ENCODE data around the gene WNT16. TPM values are rescaled to one million over a fixed set of nuclear protein-coding genes. Genes with fewer than 3 reads are reported as not detected.

The WNT16 gene
- total RNA-seq, 1 donor from 2014 or later: not detected

DNA sequence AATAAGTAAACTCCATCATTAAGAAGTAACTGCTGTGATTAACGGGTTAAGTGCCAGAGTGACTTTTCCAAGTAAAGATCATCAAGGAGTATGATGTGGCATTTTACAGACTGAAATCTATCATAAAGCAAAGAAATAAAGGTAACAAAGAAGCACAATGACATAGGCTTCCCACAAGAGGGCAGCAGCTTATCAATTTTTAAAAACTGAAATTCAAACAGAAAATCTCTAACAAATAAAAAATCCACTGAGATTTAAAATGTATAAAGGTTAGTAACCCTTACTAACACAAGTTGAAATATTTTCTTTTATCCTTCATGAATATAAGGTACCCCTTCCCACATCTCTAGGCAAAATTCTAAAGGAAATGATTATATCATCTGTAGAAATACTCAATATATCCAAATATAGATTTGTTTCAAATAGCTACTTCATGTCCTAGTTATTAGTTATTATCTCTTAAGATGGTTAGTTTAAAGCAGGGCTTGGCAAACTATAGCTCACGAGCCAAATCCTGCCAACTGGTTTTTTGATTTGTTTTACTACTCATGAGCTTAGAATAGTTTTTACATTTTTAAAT is 38.1 kb downstream of the WNT16 start:
- peaks cover 8% of the 10 kb centered on the region for H3K36me3 Mint-ChIP-seq (ENCODE audit: low read depth, unreplicated experiment)
- H3K9me3 Mint-ChIP-seq (ENCODE audit: unreplicated experiment): no peaks in the 10 kb centered on the region
- no peaks in the 10 kb centered on the region for H3K4me1 Mint-ChIP-seq (ENCODE audit: unreplicated experiment)
- H3K27ac Mint-ChIP-seq (ENCODE audit: unreplicated experiment): no peak overlapping the region
- TF ChIP-seq, protein P1, sequence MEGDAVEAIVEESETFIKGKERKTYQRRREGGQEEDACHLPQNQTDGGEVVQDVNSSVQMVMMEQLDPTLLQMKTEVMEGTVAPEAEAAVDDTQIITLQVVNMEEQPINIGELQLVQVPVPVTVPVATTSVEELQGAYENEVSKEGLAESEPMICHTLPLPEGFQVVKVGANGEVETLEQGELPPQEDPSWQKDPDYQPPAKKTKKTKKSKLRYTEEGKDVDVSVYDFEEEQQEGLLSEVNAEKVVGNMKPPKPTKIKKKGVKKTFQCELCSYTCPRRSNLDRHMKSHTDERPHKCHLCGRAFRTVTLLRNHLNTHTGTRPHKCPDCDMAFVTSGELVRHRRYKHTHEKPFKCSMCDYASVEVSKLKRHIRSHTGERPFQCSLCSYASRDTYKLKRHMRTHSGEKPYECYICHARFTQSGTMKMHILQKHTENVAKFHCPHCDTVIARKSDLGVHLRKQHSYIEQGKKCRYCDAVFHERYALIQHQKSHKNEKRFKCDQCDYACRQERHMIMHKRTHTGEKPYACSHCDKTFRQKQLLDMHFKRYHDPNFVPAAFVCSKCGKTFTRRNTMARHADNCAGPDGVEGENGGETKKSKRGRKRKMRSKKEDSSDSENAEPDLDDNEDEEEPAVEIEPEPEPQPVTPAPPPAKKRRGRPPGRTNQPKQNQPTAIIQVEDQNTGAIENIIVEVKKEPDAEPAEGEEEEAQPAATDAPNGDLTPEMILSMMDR (IDR thresholded peaks at IDR 0.05; ENCODE audit: unreplicated experiment): peak; percentile 83
- DNase-seq (ENCODE audit: low spot score): peak; percentile 11
- H3K4me3 Mint-ChIP-seq (ENCODE audit: unreplicated experiment): no peak overlapping the region
- H3K27me3 Mint-ChIP-seq (ENCODE audit: unreplicated experiment): no peaks in the 10 kb centered on the region

DNA sequence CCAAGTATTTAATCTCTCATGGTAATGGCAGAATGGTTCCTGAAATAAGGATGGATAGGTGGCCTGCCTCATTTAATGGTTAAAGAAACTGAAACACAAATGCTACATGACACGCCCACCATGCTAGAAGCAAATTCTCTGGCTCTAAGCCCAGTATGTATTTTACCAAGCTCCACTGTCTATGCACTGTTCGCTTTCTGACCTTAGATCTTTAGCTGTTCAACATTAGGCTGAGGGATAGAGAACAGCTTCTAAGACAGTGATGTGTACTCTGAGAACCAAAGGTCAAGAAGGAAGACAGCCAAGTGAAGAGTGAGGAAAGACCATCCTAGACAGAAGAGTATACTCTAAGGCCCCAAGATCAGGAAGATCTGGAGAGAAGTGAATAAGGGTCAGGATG is 40.7 kb downstream of the WNT16 start:
- Mint-ChIP-seq H3K27ac (ENCODE audit: unreplicated experiment) (no peak overlapping the region), H3K4me3 (ENCODE audit: unreplicated experiment) (no peak overlapping the region), H3K27me3 (ENCODE audit: unreplicated experiment) (no peaks in the 10 kb centered on the region), H3K36me3 (ENCODE audit: low read depth, unreplicated experiment) (peaks cover 8% of the 10 kb centered on the region), H3K4me1 (ENCODE audit: unreplicated experiment) (no peaks in the 10 kb centered on the region), H3K9me3 (ENCODE audit: unreplicated experiment) (no peaks in the 10 kb centered on the region)
- no peak for DNase-seq (ENCODE audit: low spot score)
- TF ChIP-seq, protein P1 (IDR thresholded peaks at IDR 0.05; ENCODE audit: unreplicated experiment): no peak

DNA sequence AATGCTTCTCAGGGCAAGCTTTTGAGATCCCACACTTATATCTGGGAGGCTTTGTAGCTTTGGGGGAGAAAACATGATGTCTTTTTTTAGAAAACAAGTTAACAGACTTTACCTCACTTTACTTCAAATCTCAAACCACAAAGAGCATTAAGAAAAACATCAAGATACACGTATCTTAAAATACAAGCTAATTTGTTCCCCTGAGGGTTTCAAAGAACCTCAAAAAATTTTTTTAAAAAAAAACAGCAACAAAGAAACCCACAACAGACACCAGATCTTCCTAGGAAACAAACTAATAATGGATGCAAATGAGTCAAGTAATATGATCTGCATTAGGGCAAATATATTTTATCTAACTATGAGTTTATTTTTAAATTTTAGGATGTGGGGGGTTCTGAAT is 42.6 kb downstream of the WNT16 start:
- H3K36me3 Mint-ChIP-seq (ENCODE audit: low read depth, unreplicated experiment): peaks cover 12% of the 10 kb centered on the region
- H3K4me1 Mint-ChIP-seq (ENCODE audit: unreplicated experiment): no peaks in the 10 kb centered on the region
- H3K27me3 Mint-ChIP-seq (ENCODE audit: unreplicated experiment): no peaks in the 10 kb centered on the region
- no peak overlapping the region for H3K4me3 Mint-ChIP-seq (ENCODE audit: unreplicated experiment)
- H3K27ac Mint-ChIP-seq (ENCODE audit: unreplicated experiment): no peak overlapping the region
- DNase-seq (ENCODE audit: low spot score): no peak
- no peaks in the 10 kb centered on the region for H3K9me3 Mint-ChIP-seq (ENCODE audit: unreplicated experiment)
- TF ChIP-seq, protein P1 (IDR thresholded peaks at IDR 0.05; ENCODE audit: unreplicated experiment): no peak

- Mint-ChIP-seq H3K9me3 (ENCODE audit: unreplicated experiment) (no peaks in the 10 kb centered on the region), H3K4me3 (ENCODE audit: unreplicated experiment) (no peak overlapping the region), H3K27ac (ENCODE audit: unreplicated experiment) (no peak overlapping the region), H3K4me1 (ENCODE audit: unreplicated experiment) (no peaks in the 10 kb centered on the region), H3K36me3 (ENCODE audit: low read depth, unreplicated experiment) (peaks cover 12% of the 10 kb centered on the region), H3K27me3 (ENCODE audit: unreplicated experiment) (no peaks in the 10 kb centered on the region)
- TF ChIP-seq, protein P1 (IDR thresholded peaks at IDR 0.05; ENCODE audit: unreplicated experiment): no peak
- no peak for DNase-seq (ENCODE audit: low spot score)
Measured at GRCh38 chr7:121371883-121372282, 43.1 kb downstream of the WNT16 start.

- Mint-ChIP-seq H3K4me3 (ENCODE audit: unreplicated experiment) (no peak overlapping the region), H3K9me3 (ENCODE audit: unreplicated experiment) (no peaks in the 10 kb centered on the region), H3K4me1 (ENCODE audit: unreplicated experiment) (no peaks in the 10 kb centered on the region), H3K36me3 (ENCODE audit: low read depth, unreplicated experiment) (peaks cover 12% of the 10 kb centered on the region), H3K27ac (ENCODE audit: unreplicated experiment) (no peak overlapping the region), H3K27me3 (ENCODE audit: unreplicated experiment) (no peaks in the 10 kb centered on the region)
- TF ChIP-seq, protein P1 (IDR thresholded peaks at IDR 0.05; ENCODE audit: unreplicated experiment): no peak
- DNase-seq (ENCODE audit: low spot score): no peak
Measured at GRCh38 chr7:121372376-121373010, 43.7 kb downstream of the WNT16 start.
